ENCODE measurements around the gene DIAPH3. TPM values are rescaled to one million over a fixed set of nuclear protein-coding genes. Genes with fewer than 3 reads are reported as not detected.
"Not testable (repeated sequence)": the region's sequence is repeated elsewhere in the genome, so short reads cannot be mapped to it uniquely, and the experiment has no call there.

The DIAPH3 gene, protein sequence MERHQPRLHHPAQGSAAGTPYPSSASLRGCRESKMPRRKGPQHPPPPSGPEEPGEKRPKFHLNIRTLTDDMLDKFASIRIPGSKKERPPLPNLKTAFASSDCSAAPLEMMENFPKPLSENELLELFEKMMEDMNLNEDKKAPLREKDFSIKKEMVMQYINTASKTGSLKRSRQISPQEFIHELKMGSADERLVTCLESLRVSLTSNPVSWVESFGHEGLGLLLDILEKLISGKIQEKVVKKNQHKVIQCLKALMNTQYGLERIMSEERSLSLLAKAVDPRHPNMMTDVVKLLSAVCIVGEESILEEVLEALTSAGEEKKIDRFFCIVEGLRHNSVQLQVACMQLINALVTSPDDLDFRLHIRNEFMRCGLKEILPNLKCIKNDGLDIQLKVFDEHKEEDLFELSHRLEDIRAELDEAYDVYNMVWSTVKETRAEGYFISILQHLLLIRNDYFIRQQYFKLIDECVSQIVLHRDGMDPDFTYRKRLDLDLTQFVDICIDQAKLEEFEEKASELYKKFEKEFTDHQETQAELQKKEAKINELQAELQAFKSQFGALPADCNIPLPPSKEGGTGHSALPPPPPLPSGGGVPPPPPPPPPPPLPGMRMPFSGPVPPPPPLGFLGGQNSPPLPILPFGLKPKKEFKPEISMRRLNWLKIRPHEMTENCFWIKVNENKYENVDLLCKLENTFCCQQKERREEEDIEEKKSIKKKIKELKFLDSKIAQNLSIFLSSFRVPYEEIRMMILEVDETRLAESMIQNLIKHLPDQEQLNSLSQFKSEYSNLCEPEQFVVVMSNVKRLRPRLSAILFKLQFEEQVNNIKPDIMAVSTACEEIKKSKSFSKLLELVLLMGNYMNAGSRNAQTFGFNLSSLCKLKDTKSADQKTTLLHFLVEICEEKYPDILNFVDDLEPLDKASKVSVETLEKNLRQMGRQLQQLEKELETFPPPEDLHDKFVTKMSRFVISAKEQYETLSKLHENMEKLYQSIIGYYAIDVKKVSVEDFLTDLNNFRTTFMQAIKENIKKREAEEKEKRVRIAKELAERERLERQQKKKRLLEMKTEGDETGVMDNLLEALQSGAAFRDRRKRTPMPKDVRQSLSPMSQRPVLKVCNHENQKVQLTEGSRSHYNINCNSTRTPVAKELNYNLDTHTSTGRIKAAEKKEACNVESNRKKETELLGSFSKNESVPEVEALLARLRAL
- total RNA-seq, result 10 to 100 TPM; 24.0 to 24.3 TPM

DNA sequence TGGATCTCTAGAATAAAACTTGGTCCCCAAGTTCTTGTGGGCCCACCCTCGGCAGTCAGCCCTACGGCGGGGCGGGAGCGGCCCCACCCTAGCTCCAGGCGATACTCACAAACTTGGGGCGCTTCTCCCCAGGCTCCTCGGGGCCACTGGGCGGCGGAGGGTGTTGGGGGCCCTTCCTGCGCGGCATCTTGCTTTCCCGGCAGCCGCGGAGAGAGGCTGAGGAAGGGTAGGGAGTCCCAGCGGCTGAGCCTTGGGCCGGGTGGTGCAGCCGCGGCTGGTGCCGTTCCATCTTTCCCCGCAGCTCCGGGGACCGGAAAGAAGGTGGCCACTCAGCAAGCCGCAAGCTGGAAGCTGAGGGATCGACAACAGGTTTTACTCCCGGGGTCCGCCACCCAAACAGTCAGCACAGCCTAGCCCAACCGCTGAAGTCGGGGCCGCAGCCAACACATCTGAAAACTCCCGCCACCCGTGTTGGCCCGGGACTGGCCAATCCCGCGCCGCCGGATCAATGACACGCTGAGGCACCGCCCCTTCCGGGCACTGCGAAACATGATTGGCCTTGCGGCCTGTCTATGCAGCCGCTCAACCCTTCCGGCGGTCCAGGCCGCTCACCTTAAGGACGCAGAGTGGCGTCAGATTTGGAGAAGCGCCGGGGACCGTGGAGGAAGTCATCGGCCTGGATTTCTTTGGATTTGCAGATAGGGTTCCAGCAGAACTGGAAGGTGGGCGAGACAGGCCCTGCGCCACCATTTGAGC, at the start of gene DIAPH3:
TSS of gene DIAPH3 (minus strand) at position 451 of the 756 bp plus-strand sequence. CDS start at position 289, 162 bp downstream.
- Mint-ChIP-seq H3K36me3 (ENCODE audit: low read depth) (peaks cover 5% of the 10 kb centered on the region), H3K4me3 (peak within 1 kb of the TSS; percentile 91), H3K27ac (peak within 1 kb of the TSS; percentile 88), H3K9me3 (no peaks in the 10 kb centered on the region), H3K27me3 (ENCODE audit: low read depth) (no peaks in the 10 kb centered on the region), H3K4me1 (ENCODE audit: low read depth) (peaks cover 36% of the 10 kb centered on the region)
- intact Hi-C loops (cut with micrococcal nuclease), result loop anchor here (1.0 to 5.0 kb wide), 4 partner anchors 104 to 772 kb away; no protein-coding TSS in a partner anchor
- CTCF ChIA-PET, result no interaction called here
- DNase-seq, result peak; percentile 97

DNA sequence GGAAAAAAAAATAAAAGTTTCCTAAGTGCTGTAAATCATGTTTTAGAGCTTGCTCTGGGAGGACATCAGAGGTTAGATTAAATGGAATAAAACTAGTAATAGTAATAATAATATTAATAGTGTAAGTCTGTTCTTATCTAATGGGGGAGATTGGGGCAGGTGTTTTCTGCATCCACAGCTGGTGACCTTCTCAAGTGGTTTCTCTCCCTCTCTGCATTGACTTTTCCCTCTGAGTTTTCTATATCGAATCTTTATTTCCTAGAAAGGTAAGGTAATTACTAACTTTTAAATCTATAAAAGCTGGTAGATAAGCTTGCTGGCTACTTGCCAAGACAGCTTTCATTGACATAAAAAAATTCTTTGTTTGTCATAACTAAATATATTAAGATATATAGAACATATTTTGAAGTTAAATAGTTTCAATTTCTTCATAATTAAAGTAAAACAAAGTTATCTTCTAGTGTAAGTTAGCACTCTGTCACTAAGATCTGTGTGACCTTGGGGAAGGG, 49.6 kb upstream of the DIAPH3 start:
- Mint-ChIP-seq H3K9me3 (no peaks in the 10 kb centered on the region), H3K27ac (no peak overlapping the region), H3K36me3 (ENCODE audit: low read depth) (no peaks in the 10 kb centered on the region), H3K27me3 (ENCODE audit: low read depth) (peaks cover 15% of the 10 kb centered on the region), H3K4me1 (ENCODE audit: low read depth) (no peaks in the 10 kb centered on the region), H3K4me3 (no peak overlapping the region)
- intact Hi-C loops (cut with micrococcal nuclease), result no loop called here
- DNase-seq, result no peak
- CTCF ChIA-PET, result interaction anchor here (1.3 kb wide), 1 partner anchor 218 kb away, joined by 3 read pairs; no protein-coding TSS in a partner anchor

DNA sequence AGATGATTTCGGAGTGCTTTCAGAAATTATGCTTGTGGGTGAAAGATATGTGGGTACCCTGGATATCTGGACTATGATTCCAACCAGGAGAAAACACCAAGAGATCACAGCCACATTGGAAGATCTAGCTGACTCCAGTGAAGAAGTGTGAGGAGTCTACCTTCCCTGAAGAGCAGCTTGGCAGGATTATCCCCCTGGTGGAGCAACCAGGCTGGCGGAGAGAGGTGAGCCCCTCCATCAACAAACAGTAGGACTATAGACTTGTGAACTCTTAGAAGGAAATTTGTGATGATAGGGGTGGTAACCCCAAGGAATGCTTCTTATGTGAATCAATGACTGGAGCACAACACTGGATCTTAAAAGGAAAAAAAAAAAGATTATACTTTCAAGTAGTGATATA, 47.8 kb upstream of the DIAPH3 start:
- no peaks in the 10 kb centered on the region for H3K4me1 Mint-ChIP-seq (ENCODE audit: low read depth)
- H3K27me3 Mint-ChIP-seq (ENCODE audit: low read depth), result peaks cover 6% of the 10 kb centered on the region
- DNase-seq, result no peak
- H3K4me3 Mint-ChIP-seq, result no peak overlapping the region
- CTCF ChIA-PET, result no interaction called here
- H3K27ac Mint-ChIP-seq, result no peak overlapping the region
- H3K9me3 Mint-ChIP-seq, result no peaks in the 10 kb centered on the region
- intact Hi-C loops (cut with micrococcal nuclease), result no loop called here
- no peaks in the 10 kb centered on the region for H3K36me3 Mint-ChIP-seq (ENCODE audit: low read depth)

DNA sequence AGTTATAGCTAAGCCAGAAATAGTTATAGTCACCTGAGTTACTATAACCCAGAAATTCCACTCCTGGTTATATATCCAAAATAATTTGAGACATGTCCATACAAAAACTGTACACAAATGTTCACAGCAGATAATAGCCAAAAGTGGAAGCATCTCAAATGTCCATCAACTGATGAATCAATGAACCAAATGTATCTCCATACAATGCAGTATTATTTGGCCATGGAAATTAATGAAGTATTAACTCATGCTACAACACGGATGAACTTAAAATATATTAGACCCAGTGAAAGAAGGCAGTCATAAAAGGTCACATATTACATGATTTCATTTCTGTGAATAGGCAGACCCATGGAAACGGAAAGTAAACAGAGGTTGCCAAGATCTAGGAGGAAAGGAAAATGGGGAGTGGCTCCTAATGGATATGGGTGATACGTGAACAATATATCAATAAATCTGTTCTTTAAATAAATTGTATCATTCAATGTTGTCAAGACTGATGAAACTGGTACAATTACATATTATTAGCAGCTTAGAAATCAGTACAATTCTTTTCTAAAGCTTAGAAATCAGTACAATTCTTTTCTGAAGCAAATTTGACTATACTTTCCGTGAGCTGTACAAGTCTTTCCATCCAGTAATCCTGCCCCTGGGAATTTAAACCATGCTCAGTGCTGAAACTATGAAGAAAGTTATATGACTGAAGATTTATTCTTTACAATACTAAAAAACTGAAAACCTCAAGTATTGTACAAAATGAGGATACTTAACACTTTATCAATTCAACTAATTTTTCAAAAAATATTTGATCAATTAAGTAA, 47.0 kb upstream of the DIAPH3 start:
- Mint-ChIP-seq H3K4me3 (no peak overlapping the region), H3K9me3 (no peaks in the 10 kb centered on the region), H3K36me3 (ENCODE audit: low read depth) (no peaks in the 10 kb centered on the region), H3K27me3 (ENCODE audit: low read depth) (peaks cover 9% of the 10 kb centered on the region), H3K4me1 (ENCODE audit: low read depth) (no peaks in the 10 kb centered on the region), H3K27ac (no peak overlapping the region)
- no peak for DNase-seq
- CTCF ChIA-PET, result interaction anchor here (0.7 kb wide), 1 partner anchor 534 kb away, joined by 4 read pairs; no protein-coding TSS in a partner anchor
- intact Hi-C loops (cut with micrococcal nuclease), result no loop called here

DNA sequence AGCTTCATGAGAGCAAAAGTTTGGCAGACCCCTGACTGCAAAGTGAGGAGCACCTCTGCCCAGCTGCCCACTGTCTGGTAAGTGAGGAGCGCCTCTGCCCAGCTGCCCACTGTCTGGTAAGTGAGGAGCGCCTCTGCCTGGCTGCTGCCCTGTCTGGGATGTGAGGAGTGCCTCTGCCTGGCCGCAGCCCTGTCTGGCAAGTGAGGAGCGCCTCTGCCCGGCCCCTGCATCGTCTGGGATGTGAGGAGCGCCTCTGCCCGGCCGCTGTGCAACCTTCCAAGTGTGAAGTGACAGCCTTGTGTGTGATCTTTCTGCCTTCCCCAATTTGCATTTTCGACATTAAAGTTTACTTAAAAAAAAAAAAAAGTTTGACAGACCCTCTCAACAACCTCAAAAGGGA, 41.8 kb upstream of the DIAPH3 start:
- H3K27me3 Mint-ChIP-seq (ENCODE audit: low read depth); H3K27ac Mint-ChIP-seq; H3K4me1 Mint-ChIP-seq (ENCODE audit: low read depth); intact Hi-C loops (cut with micrococcal nuclease); CTCF ChIA-PET; H3K9me3 Mint-ChIP-seq; H3K36me3 Mint-ChIP-seq (ENCODE audit: low read depth); H3K4me3 Mint-ChIP-seq; DNase-seq: not testable (repeated sequence)

DNA sequence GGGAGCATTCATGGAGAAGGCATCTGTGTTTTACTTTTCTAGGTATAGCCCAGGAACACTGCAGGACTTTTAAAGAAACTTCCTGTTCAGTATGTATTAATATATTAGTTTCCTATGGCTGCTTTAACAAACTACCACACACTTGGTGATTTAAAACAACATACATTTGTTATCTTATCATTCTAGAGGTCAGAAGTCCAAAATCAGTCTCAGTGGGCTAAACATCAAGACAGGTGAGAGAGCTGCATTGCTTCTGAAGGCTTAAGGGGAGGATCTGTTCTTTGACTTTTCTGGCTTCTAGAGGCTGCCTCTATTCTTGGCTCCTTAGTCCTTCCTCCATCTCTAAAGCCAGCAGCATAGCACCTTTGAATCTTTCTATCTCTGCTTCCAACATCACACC, 37.6 kb upstream of the DIAPH3 start:
- Mint-ChIP-seq H3K27me3 (ENCODE audit: low read depth) (peaks cover 9% of the 10 kb centered on the region), H3K27ac (no peak overlapping the region), H3K36me3 (ENCODE audit: low read depth) (no peaks in the 10 kb centered on the region), H3K4me1 (ENCODE audit: low read depth) (no peaks in the 10 kb centered on the region), H3K9me3 (no peaks in the 10 kb centered on the region), H3K4me3 (no peak overlapping the region)
- intact Hi-C loops (cut with micrococcal nuclease), result no loop called here
- DNase-seq, result no peak
- CTCF ChIA-PET, result no interaction called here

DNA sequence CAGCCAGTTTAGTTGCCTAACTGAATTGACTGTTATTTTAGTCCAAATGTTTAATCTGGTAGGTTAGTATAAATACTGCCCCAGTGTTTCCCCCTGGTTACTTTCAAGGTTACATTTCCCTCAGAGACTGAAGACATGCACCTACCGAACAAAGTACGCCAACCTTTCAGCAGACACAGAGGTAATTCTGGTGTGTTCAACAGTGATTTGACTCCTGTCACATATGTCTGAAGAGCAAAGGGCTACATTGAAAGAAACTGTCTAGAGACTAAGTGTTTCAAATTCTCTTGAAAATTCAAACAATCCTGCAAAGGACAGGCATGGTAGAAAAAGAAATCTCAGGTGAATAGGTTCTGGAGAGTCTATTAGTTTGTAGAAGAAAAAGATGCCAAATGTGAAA, 32.2 kb upstream of the DIAPH3 start:
- H3K9me3 Mint-ChIP-seq; H3K4me3 Mint-ChIP-seq; CTCF ChIA-PET; H3K36me3 Mint-ChIP-seq (ENCODE audit: low read depth); H3K4me1 Mint-ChIP-seq (ENCODE audit: low read depth); H3K27me3 Mint-ChIP-seq (ENCODE audit: low read depth); intact Hi-C loops (cut with micrococcal nuclease); DNase-seq; H3K27ac Mint-ChIP-seq: not testable (repeated sequence)

DNA sequence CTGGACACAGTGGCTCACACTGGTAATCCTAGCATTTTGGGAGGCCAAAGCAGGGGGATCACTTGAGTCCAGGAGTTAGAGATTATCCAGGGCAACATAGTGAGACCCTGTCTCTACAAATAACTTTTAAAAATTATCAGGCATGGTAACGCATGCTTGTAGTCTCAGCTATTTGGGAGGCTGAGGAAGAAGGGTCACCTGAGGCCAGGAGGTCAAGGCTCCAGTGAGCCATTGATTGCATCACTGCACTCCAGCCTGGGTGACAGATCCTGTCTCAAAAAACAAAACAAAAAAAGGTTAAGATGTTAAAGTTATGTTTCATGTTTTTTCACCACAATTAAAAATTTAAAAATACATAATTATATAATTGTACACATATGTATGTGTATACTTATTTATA, 19.2 kb upstream of the DIAPH3 start:
- H3K4me1 Mint-ChIP-seq (ENCODE audit: low read depth), result no peaks in the 10 kb centered on the region
- H3K4me3 Mint-ChIP-seq, result no peak overlapping the region
- no peak for DNase-seq
- peaks cover 6% of the 10 kb centered on the region for H3K27me3 Mint-ChIP-seq (ENCODE audit: low read depth)
- intact Hi-C loops (cut with micrococcal nuclease), result no loop called here
- no peaks in the 10 kb centered on the region for H3K9me3 Mint-ChIP-seq
- CTCF ChIA-PET, result no interaction called here
- no peaks in the 10 kb centered on the region for H3K36me3 Mint-ChIP-seq (ENCODE audit: low read depth)
- H3K27ac Mint-ChIP-seq, result no peak overlapping the region

DNA sequence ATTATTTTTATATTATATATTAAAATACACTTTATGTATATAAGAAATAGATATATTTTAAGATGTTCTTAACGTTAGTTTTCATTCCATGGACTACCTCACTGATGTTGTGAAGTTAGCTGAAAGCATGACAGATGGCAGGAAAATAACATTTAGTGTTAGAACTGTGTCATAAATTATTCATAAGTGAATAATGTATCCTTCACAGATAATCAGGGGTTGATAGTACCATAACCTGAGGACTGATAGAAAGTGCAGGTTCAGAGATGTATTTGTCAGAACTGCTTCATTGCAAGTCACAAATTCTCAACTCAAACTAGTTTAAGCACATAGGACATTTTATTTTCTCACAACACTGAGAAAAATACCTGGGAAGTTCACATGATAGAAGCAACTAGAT, 14.6 kb upstream of the DIAPH3 start:
- Mint-ChIP-seq H3K9me3 (no peaks in the 10 kb centered on the region), H3K4me1 (ENCODE audit: low read depth) (no peaks in the 10 kb centered on the region), H3K27ac (no peak overlapping the region), H3K4me3 (no peak overlapping the region), H3K27me3 (ENCODE audit: low read depth) (peaks cover 17% of the 10 kb centered on the region), H3K36me3 (ENCODE audit: low read depth) (no peaks in the 10 kb centered on the region)
- CTCF ChIA-PET, result no interaction called here
- intact Hi-C loops (cut with micrococcal nuclease), result no loop called here
- DNase-seq, result no peak

DNA sequence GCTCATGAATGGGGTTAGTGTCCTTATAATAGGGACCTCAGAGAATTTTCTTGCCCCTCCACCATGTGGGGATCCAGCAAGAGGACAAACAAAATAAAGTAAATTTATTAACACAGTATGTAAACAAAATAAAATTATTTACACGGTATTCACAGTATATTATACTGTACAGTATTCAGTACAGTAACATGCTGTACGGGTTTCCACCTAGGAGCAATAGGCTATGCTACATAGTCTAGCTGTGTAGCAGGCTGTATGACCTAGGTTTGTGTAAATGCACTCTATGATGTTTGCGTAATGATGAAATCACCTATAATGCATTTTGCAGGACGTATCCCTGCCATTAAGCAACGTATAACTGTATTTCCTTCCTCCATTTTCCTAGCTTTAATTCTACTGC, 11.8 kb upstream of the DIAPH3 start:
- Mint-ChIP-seq H3K4me1 (ENCODE audit: low read depth) (no peaks in the 10 kb centered on the region), H3K36me3 (ENCODE audit: low read depth) (no peaks in the 10 kb centered on the region), H3K27me3 (ENCODE audit: low read depth) (peaks cover 14% of the 10 kb centered on the region), H3K27ac (no peak overlapping the region), H3K9me3 (no peaks in the 10 kb centered on the region), H3K4me3 (no peak overlapping the region)
- no peak for DNase-seq
- intact Hi-C loops (cut with micrococcal nuclease), result no loop called here
- CTCF ChIA-PET, result no interaction called here

DNA sequence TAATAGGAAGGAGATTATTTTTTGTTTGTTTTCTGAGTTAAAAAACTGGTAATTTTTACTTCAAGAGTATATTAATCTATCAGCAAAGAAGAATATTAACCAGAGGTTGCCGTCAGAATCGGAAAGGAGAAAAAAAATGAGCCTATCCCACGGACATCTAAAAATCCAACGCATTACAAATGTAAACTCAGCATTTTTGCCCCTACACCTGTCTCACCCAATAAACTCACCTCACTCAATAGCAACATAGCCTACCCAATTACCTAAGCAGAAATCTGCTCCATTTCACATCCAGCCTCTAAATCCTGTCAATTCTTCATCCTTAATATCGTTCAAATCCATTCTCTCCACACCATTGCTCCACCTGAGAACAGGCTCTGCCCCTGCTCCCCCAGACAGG, 10.4 kb upstream of the DIAPH3 start:
- intact Hi-C loops (cut with micrococcal nuclease), result no loop called here
- no peak overlapping the region for H3K27ac Mint-ChIP-seq
- peaks cover 14% of the 10 kb centered on the region for H3K27me3 Mint-ChIP-seq (ENCODE audit: low read depth)
- CTCF ChIA-PET, result no interaction called here
- DNase-seq, result no peak
- H3K36me3 Mint-ChIP-seq (ENCODE audit: low read depth), result no peaks in the 10 kb centered on the region
- H3K9me3 Mint-ChIP-seq, result no peaks in the 10 kb centered on the region
- H3K4me1 Mint-ChIP-seq (ENCODE audit: low read depth), result no peaks in the 10 kb centered on the region
- H3K4me3 Mint-ChIP-seq, result no peak overlapping the region
